KMS-11 (cell line): ENCODE data around the gene MACO1.

Experiments
- H2AFZ ChIP-seq: fragments of 200-600 bp; sonication (generic); 2 replicates; pipeline ENCODE4 v1.6.1; 2016; ENCODE audit warnings: antibody characterized with exemption, mixed run types, low read depth
- H3K27ac ChIP-seq: fragments of 200-600 bp; sonication (generic); 2 replicates; pipeline ENCODE4 v1.6.1; 2016; ENCODE audit warnings: mild to moderate bottlenecking, mixed run types
- H3K27me3 ChIP-seq: fragments of 200-600 bp; sonication (generic); 2 replicates; pipeline ENCODE4 v1.6.1; 2017; ENCODE audit warnings: mild to moderate bottlenecking, low read depth, mixed run types, moderate library complexity; ENCODE audit not compliant: insufficient read depth
- H3K36me3 ChIP-seq: fragments of 200-600 bp; sonication (generic); 2 replicates; pipeline ENCODE4 v1.6.1; 2017; ENCODE audit warnings: mild to moderate bottlenecking, mixed run types; ENCODE audit not compliant: insufficient read depth
- H3K4me1 ChIP-seq: fragments of 200-600 bp; sonication (generic); 2 replicates; pipeline ENCODE4 v1.6.1; 2016; ENCODE audit warnings: mild to moderate bottlenecking, low read depth, mixed run types; ENCODE audit not compliant: poor library complexity, severe bottlenecking
- H3K4me2 ChIP-seq: fragments of 200-600 bp; sonication (generic); 2 replicates; pipeline ENCODE4 v1.7.0; 2016; ENCODE audit warnings: mild to moderate bottlenecking, mixed run types
- H3K4me3 ChIP-seq: fragments of 200-600 bp; sonication (generic); IDR thresholded peaks from 2 replicates; pipeline ENCODE4 v1.6.1; 2017; ENCODE audit warnings: low read depth, low read length, mixed read lengths; ENCODE audit not compliant: insufficient read depth
- H3K79me2 ChIP-seq: fragments of 200-600 bp; sonication (generic); 2 replicates; pipeline ENCODE4 v1.6.1; 2016; ENCODE audit warnings: low read depth, mixed run types; ENCODE audit not compliant: insufficient read depth
- H3K9ac ChIP-seq: fragments of 200-600 bp; sonication (generic); 2 replicates; pipeline ENCODE4 v1.6.1; 2016; ENCODE audit warnings: mild to moderate bottlenecking, mixed run types
- H4K20me1 ChIP-seq: fragments of 200-600 bp; sonication (generic); 2 replicates; pipeline ENCODE4 v1.6.1; 2016; ENCODE audit warnings: mild to moderate bottlenecking, mixed run types; ENCODE audit not compliant: insufficient read depth
- TF ChIP-seq, protein P1 (sequence below): fragments of 200-600 bp; sonication (generic); conservative IDR thresholded peaks from 2 replicates; pipeline ENCODE4 v1.6.1; 2017; ENCODE audit warnings: low read depth, mild to moderate bottlenecking, antibody characterized with exemption, low read length, moderate library complexity, mixed read lengths

The MACO1 gene

DNA sequence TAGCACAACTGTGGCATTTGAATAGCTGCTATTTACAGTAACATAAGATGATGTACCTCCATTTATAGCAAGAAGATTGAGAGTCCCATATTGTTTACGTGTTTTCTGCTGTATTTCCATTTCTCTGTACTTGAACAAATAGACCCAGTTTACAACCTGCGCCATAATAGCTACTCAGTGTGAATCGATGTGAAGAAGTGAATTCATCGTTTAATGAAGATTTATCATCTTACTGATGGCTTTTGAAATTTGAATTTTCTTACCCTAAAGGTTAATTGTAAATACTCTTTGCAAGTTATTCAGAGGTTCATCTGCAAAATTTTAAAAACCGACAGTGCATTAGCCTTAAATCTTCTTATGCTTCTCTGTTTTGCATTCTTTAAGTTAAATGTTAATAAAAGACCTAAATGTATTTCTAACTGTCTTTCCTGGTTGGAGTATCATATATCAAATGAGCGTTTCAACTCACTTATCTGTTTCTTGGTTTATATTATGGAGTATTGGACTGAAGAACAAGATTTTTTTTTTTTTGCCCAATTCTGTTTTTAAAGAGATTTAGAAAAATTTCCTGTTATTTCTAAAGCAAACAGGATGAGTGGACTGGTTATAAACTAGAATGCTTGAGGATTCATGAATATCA, 2.2 kb downstream of the MACO1 start:
- peaks cover 66% of the 10 kb centered on the region for H3K4me1 ChIP-seq
- H3K27me3 ChIP-seq = no peaks in the 10 kb centered on the region
- H2AFZ ChIP-seq = no peak overlapping the region
- no peak overlapping the region for H3K9ac ChIP-seq
- no peak overlapping the region for H3K4me3 ChIP-seq
- no peak overlapping the region for H3K27ac ChIP-seq
- peaks cover 48% of the 10 kb centered on the region for H3K79me2 ChIP-seq
- H3K4me2 ChIP-seq = peak overlapping the region; percentile 84
- no peaks in the 10 kb centered on the region for H4K20me1 ChIP-seq
- TF ChIP-seq, protein P1, sequence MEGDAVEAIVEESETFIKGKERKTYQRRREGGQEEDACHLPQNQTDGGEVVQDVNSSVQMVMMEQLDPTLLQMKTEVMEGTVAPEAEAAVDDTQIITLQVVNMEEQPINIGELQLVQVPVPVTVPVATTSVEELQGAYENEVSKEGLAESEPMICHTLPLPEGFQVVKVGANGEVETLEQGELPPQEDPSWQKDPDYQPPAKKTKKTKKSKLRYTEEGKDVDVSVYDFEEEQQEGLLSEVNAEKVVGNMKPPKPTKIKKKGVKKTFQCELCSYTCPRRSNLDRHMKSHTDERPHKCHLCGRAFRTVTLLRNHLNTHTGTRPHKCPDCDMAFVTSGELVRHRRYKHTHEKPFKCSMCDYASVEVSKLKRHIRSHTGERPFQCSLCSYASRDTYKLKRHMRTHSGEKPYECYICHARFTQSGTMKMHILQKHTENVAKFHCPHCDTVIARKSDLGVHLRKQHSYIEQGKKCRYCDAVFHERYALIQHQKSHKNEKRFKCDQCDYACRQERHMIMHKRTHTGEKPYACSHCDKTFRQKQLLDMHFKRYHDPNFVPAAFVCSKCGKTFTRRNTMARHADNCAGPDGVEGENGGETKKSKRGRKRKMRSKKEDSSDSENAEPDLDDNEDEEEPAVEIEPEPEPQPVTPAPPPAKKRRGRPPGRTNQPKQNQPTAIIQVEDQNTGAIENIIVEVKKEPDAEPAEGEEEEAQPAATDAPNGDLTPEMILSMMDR = no peak
- H3K36me3 ChIP-seq = no peaks in the 10 kb centered on the region

DNA sequence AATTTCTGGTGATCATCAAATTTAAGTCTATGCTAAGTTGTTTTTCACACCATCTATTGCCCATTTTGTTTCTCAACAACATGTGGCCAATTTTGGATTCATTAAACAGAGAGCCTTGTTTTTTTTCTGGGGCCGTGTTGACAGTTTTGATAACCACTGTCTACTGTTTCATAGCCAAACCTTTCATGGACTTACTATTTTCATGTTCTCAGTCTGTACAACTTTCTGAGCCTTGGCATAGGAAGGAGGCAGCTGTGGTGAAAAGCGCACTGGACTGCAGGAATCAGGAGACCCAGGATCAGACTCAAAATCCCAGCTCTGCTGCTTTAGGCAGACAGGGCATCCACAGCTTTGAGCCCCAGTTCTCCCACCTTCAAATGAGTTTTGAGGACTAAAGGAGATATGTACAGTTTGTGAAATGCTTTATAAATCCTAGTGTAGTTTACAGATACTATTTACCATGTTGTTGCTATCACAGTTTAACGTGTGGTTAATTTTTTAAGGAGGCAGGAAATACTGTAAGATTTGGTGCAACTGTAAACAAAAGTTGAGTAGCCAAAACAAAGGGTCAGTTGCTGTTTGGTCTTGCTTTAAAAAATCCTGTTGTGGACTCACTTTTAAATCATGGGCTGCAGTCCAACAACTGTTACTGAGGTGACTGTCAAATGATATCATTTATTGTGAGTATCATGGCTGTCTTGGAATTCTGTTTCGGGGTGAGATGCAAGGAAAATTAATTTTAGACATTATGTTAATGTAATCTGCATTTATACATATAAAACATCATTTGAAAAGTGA, 2.9 kb downstream of the MACO1 start:
- Histone ChIP-seq H4K20me1 (no peaks in the 10 kb centered on the region), H3K4me3 (no peak overlapping the region), H3K36me3 (no peaks in the 10 kb centered on the region), H3K79me2 (peaks cover 50% of the 10 kb centered on the region), H3K4me2 (peak overlapping the region; percentile 25; the same call in 1 of the 2 replicates), H3K27me3 (no peaks in the 10 kb centered on the region), H2AFZ (no peak overlapping the region), H3K27ac (no peak overlapping the region), H3K9ac (no peak overlapping the region), H3K4me1 (peaks cover 66% of the 10 kb centered on the region)
- TF ChIP-seq, protein P1 = no peak

DNA sequence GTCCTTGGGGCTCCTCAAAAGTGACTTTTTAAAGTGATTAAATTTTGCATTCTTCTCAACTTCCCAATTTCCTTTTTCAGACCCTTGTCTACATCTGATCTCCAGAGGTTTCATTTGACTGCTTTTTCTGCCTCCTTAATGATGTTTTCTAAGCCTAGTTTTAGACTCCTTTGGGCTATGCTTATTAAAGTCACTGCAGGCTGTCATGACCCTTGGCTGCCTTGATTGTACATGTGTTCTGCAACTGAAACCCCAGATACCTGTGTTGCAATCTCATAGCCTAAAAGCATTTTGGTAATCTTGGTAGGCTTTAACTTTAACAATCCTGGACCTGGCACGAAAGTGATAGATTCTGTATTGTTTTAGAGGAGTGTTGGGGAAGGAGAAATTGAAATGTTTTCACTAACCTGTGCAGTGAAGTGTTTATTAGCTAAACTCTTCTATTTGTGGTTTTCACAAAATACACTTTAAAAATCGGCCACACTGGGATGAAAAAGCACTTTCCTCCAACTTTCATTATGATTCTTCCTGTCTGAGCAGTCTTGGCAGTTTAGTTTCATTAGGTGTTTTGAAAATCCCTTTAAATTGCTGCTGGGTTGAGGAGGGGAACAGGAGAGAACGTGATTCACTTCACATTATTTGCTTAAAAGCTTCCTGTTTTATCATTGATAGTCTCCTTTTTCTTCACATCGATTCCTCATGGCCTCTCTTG, 4.9 kb downstream of the MACO1 start:
- Histone ChIP-seq H3K9ac (peak overlapping the region; percentile 5; the same call in 1 of the 2 replicates), H3K4me1 (peaks cover 59% of the 10 kb centered on the region), H3K4me2 (peak overlapping the region; percentile 81), H2AFZ (no peak overlapping the region), H3K27me3 (no peaks in the 10 kb centered on the region), H4K20me1 (no peaks in the 10 kb centered on the region), H3K27ac (peak overlapping the region; percentile 65), H3K79me2 (peaks cover 60% of the 10 kb centered on the region), H3K36me3 (no peaks in the 10 kb centered on the region), H3K4me3 (peak overlapping the region; percentile 63)
- TF ChIP-seq, protein P1 = no peak

DNA sequence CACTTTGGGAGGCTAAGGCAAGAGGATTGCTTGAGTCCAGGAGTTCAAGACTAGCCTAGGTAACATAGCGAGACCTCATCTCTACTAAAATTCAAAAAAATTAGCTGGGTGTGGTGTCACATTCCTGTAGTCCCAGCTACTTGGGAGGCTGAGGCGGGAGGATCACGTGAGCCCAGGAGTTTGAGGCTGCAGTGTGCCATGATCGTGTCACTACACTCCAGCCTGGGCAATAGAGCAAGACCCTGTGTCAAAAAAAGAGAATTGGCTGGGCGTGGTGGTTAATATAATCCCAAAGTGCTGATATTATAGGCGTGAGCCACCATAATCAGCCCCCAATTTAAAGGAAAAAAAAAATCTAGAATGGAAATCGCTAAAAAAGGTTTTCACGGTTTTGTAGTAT, 7.0 kb downstream of the MACO1 start:
- Histone ChIP-seq H3K4me3 (no peak overlapping the region), H3K4me2 (no peak overlapping the region), H4K20me1 (no peaks in the 10 kb centered on the region), H2AFZ (no peak overlapping the region), H3K9ac (no peak overlapping the region), H3K27ac (no peak overlapping the region), H3K4me1 (peaks cover 49% of the 10 kb centered on the region), H3K36me3 (no peaks in the 10 kb centered on the region), H3K79me2 (peaks cover 49% of the 10 kb centered on the region), H3K27me3 (no peaks in the 10 kb centered on the region)
- TF ChIP-seq, protein P1 = no peak
